Keratinocyte (primary cell): Measurements from ENCODE around the gene SUSD4. TPM values are rescaled to one million over a fixed set of nuclear protein-coding genes. Genes with fewer than 3 reads are reported as not detected.

Experiments
- DNase-seq: peaks from one replicate; pipeline ENCODE4 v3.0.0-alpha.2; 2011; ENCODE audit warnings: low read depth, missing footprints, low spot score
- FAIRE-seq: peaks from 2 replicates; lab custom pipeline; 2011; peaks lifted over from hg19 to GRCh38; lab: Jason Lieb, UNC
- H2AFZ ChIP-seq: 2 replicates; pipeline ENCODE4 v1.6.0; 2012; ENCODE audit warnings: low read length, control low read depth, inconsistent platforms; ENCODE audit not compliant: control insufficient read depth
- H3K27ac ChIP-seq: 2 replicates; pipeline ENCODE4 v1.5.1; 2011; ENCODE audit warnings: low read length; ENCODE audit not compliant: control insufficient read depth, insufficient read depth
- H3K27me3 ChIP-seq: 3 replicates; pipeline ENCODE4 v1.6.0; 2011; ENCODE audit warnings: low read length; ENCODE audit not compliant: control insufficient read depth, insufficient read depth; ENCODE audit errors: extremely low read depth
- H3K36me3 ChIP-seq, 2 experiments: 2 replicates in 1 of 2; 3 replicates in 1 of 2; pipeline ENCODE4 v1.5.1; 2011; ENCODE audit warnings: low read length in 2 of 2, mild to moderate bottlenecking in 1 of 2; ENCODE audit not compliant: control insufficient read depth in 2 of 2, insufficient read depth in 2 of 2; ENCODE audit errors: extremely low read depth in 1 of 2
- H3K4me1 ChIP-seq: 3 replicates; pipeline ENCODE4 v1.5.1; 2011; ENCODE audit warnings: low read length; ENCODE audit not compliant: control insufficient read depth, insufficient read depth; ENCODE audit errors: extremely low read depth
- H3K4me2 ChIP-seq: 3 replicates; pipeline ENCODE4 v1.6.0; 2011; ENCODE audit warnings: low read depth, low read length; ENCODE audit not compliant: control insufficient read depth, insufficient read depth; ENCODE audit errors: extremely low read depth
- H3K4me3 ChIP-seq, 3 experiments: fragments of 200-600 bp in 1 of 3; sonication (generic) in 1 of 3; 2 replicates in 2 of 3; 3 replicates in 1 of 3; pipeline ENCODE4 v1.5.1; 2011 to 2016; ENCODE audit warnings: low read length in 3 of 3, mild to moderate bottlenecking in 3 of 3, control low read depth in 2 of 3, inconsistent platforms in 1 of 3, low read depth in 1 of 3, mixed read lengths in 1 of 3, mixed run types in 1 of 3, moderate library complexity in 1 of 3; ENCODE audit not compliant: control insufficient read depth in 2 of 3, insufficient read depth in 2 of 3; ENCODE audit errors: extremely low read depth in 1 of 3
- H3K79me2 ChIP-seq: 2 replicates; pipeline ENCODE4 v1.6.0; 2012; ENCODE audit warnings: low read length; ENCODE audit not compliant: control insufficient read depth, insufficient read depth
- H3K9ac ChIP-seq: 3 replicates; pipeline ENCODE4 v1.6.0; 2011; ENCODE audit warnings: low read length; ENCODE audit not compliant: control insufficient read depth, insufficient read depth; ENCODE audit errors: extremely low read depth
- H3K9me1 ChIP-seq: 3 replicates; pipeline ENCODE4 v1.6.0; 2011; ENCODE audit warnings: low read length; ENCODE audit not compliant: control insufficient read depth, insufficient read depth; ENCODE audit errors: extremely low read depth
- H3K9me3 ChIP-seq: 2 replicates; pipeline ENCODE4 v1.5.1; 2012; ENCODE audit warnings: low read depth, low read length; ENCODE audit not compliant: control insufficient read depth
- H4K20me1 ChIP-seq: 3 replicates; pipeline ENCODE4 v1.6.0; 2011; ENCODE audit warnings: low read length; ENCODE audit not compliant: control insufficient read depth, insufficient read depth; ENCODE audit errors: extremely low read depth
- EZH2 ChIP-seq: IDR thresholded peaks from one replicate; pipeline ENCODE4 v1.6.1; 2012; ENCODE audit warnings: inconsistent platforms, mild to moderate bottlenecking, low read length, moderate library complexity
- dilution Hi-C: fragments of 300-500 bp; cut with MboI; formaldehyde crosslinking; loops from one replicate; pipeline ENCODE4 v1.7.0; 2020; ENCODE audit warnings: low sequenced_read_pairs; ENCODE audit not compliant: extremely low pct_ligation_motif_present
- polyA plus RNA-seq, 5 experiments: library from polyadenylated mRNA; depleted of rRNA in 3 of 5; stranded (reverse) in 3 of 5; stranded (forward) in 1 of 5; unstranded in 1 of 5; fragments of >200 nt; gene quantifications; 1 replicate in 1 of 5; 2 replicates in 3 of 5; 3 replicates in 1 of 5; pipeline versions ENCODE4 v1.2.1 to v1.2.3, GENCODE V29; 2011 to 2012; ENCODE audit warnings: missing spikeins in 2 of 5, low read depth in 1 of 5, low replicate concordance in 1 of 5
- small RNA-seq, 3 experiments: library from RNA; depleted of rRNA; stranded (forward); fragments of <200 nt; gene quantifications; one replicate each; pipeline ENCODE3, GENCODE V24; 2012; ENCODE audit warnings: low read depth in 3 of 3, low replicate concordance in 1 of 3; ENCODE audit not compliant: insufficient read length in 3 of 3
- TF ChIP-seq, protein P1 (sequence below), 3 experiments: IDR thresholded peaks in 1 of 3; conservative IDR thresholded peaks in 1 of 3; optimal IDR thresholded peaks in 1 of 3; 2 replicates in 2 of 3; 3 replicates in 1 of 3; pipeline versions ENCODE3 to v1.5.1; 2011; ENCODE audit warnings: low read length in 3 of 3, mild to moderate bottlenecking in 3 of 3, moderate library complexity in 2 of 3, control low read depth in 1 of 3, inconsistent platforms in 1 of 3; ENCODE audit not compliant: insufficient read depth in 2 of 3; ENCODE audit errors: extremely low read depth in 1 of 3

Gene SUSD4
- polyA plus RNA-seq, 1 donor (not counting 4 experiments of a cell fraction or from before 2014, with no cell fraction given), result 1.6 TPM

DNA sequence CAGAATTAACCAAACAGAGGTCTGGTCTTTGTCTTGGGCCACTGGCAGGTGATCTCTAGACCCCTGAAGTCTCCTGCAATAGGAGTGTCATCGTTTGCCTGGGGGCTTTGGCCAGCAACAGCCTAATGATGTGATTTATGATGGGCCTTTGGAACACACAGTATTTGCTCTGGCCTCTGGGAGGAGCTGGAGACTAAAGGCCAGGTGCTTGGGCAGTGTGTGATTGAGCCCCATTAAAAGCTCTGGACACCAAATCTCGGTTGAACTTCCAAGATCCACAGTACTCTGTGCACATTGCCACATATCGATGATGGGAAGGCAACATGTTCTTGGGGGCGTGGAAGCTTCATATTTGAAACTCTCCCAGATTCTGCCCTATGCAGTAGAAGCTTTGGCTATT is 188.9 kb downstream of the SUSD4 start:
- H3K27ac ChIP-seq, result no peak overlapping the region
- DNase-seq (no peak), FAIRE-seq (no peak)
- H3K9me1 ChIP-seq, result no peaks in the 10 kb centered on the region
- no peaks in the 10 kb centered on the region for H3K27me3 ChIP-seq
- H3K4me1 ChIP-seq, result no peaks in the 10 kb centered on the region
- H3K4me3 ChIP-seq, result no peak overlapping the region
- H3K9me3 ChIP-seq, result no peaks in the 10 kb centered on the region
- dilution Hi-C loops, result no loop called here
- no peak overlapping the region for H3K4me2 ChIP-seq
- H3K9ac ChIP-seq, result no peak overlapping the region
- no peak overlapping the region for H2AFZ ChIP-seq
- no peaks in the 10 kb centered on the region for H3K79me2 ChIP-seq
- no peaks in the 10 kb centered on the region for H4K20me1 ChIP-seq
- no peak for TF ChIP-seq EZH2
- TF ChIP-seq, protein P1, sequence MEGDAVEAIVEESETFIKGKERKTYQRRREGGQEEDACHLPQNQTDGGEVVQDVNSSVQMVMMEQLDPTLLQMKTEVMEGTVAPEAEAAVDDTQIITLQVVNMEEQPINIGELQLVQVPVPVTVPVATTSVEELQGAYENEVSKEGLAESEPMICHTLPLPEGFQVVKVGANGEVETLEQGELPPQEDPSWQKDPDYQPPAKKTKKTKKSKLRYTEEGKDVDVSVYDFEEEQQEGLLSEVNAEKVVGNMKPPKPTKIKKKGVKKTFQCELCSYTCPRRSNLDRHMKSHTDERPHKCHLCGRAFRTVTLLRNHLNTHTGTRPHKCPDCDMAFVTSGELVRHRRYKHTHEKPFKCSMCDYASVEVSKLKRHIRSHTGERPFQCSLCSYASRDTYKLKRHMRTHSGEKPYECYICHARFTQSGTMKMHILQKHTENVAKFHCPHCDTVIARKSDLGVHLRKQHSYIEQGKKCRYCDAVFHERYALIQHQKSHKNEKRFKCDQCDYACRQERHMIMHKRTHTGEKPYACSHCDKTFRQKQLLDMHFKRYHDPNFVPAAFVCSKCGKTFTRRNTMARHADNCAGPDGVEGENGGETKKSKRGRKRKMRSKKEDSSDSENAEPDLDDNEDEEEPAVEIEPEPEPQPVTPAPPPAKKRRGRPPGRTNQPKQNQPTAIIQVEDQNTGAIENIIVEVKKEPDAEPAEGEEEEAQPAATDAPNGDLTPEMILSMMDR (optimal IDR thresholded peaks at IDR 0.05 in 1 of 3, IDR thresholded peaks at IDR 0.05 in 1 of 3, conservative IDR thresholded peaks at IDR 0.05 in 1 of 3; ENCODE audit: extremely low read depth in 1 of 3, insufficient read depth in 2 of 3, low read length in 3 of 3), result peak in 2 of 3 experiments; percentile 48 to 50
- H3K36me3 ChIP-seq, result no peaks in the 10 kb centered on the region

Small RNAs within 50 kb of the gene (small RNA-seq; reads per million reads assigned to genes)
- 0 reads per million in 3 experiments for gene RNU4-57P

Other genes starting within 250 kb of the SUSD4 start
- 0.69 to 3.2 TPM (median 1.3 TPM) in 3 replicates for gene TLR5, start 220.9 kb downstream of the SUSD4 start, polyA plus RNA-seq
- not detected in 3 replicates for gene CCDC185, start 29.2 kb upstream of the SUSD4 start, polyA plus RNA-seq